HL-60 (cell line): ENCODE results near the gene PYGB.

Source experiments
- DNase-seq, 2 experiments: peaks; one replicate each; pipeline ENCODE4 v3.0.0-alpha.2; 2010 to 2020; ENCODE audit warnings: low read depth in 1 of 2, low spot score in 1 of 2
- H3K27ac ChIP-seq: fragments of 250-450 bp; sonication (Bioruptor Pico); replicated peaks from 2 replicates; pipeline ENCODE4 v1.5.1; 2020; ENCODE audit warnings: mild to moderate bottlenecking, moderate library complexity
- H3K27me3 ChIP-seq: fragments of 250-450 bp; sonication (Bioruptor Pico); 2 replicates; pipeline ENCODE4 v1.5.1; 2021; ENCODE audit warnings: mild to moderate bottlenecking, moderate library complexity; ENCODE audit not compliant: insufficient read depth, poor library complexity, severe bottlenecking
- H3K4me3 ChIP-seq: replicated peaks from 2 replicates; pipeline ENCODE4 v1.5.1; 2011; ENCODE audit warnings: mild to moderate bottlenecking, control low read depth, low read length; ENCODE audit not compliant: insufficient read depth
- GABPA ChIP-seq: IDR thresholded peaks from 2 replicates; pipeline ENCODE4 v1.6.1; 2012; ENCODE audit warnings: low read depth
- POLR2AphosphoS5 ChIP-seq: IDR thresholded peaks from 2 replicates; pipeline ENCODE4 v1.6.1; 2012; ENCODE audit warnings: low read depth
- SPI1 ChIP-seq: IDR thresholded peaks from 2 replicates; pipeline ENCODE4 v1.6.1; 2012; ENCODE audit warnings: low read depth, mild to moderate bottlenecking, borderline replicate concordance
- TF ChIP-seq, protein P1 (sequence below): IDR thresholded peaks from one replicate; pipeline ENCODE4 v1.5.1; 2011; ENCODE audit warnings: low read length, control low read depth, inconsistent platforms; ENCODE audit not compliant: insufficient read depth
- TF ChIP-seq, protein P2 (sequence below): IDR thresholded peaks from 2 replicates; pipeline ENCODE4 v1.6.1; 2012; ENCODE audit warnings: low read depth; ENCODE audit not compliant: insufficient replicate concordance

Gene PYGB

DNA sequence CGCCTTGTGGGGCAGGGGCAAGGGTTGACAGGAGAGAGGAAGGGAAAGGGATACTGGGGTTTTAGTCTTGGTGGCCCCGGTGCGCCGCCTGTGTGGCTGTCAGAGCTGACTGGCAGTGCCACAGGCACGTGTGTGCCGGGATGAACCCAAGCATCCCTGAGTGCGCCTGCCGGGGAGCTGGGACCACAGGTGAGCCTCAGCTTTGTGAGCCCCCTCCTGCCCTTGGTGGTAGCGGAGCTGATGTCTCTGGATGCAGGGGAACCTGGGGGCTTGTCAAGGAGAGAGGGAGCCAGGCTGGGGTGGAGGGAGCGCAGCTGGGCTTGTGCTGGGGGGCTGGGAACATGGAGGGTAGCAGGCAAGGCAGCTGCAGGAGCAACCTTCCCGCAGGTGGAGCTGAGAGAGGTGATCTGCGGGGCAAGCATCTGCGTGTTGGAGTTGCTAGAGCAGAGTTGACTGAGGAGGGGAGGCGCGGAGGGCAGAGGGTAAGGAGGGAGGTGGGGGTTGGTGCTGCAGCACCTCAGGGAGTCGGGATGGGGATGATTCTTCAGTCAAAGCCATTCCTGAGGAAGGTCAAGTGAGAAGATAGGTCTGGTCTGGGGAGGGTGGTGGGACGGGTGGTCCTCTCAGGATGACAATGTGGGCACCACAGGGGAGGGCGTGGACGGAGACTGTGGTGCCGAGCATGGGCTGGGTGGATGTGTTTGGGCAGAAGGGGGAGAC, 28.1 kb downstream of the PYGB start:
- no peak for TF ChIP-seq POLR2AphosphoS5
- TF ChIP-seq, protein P1, sequence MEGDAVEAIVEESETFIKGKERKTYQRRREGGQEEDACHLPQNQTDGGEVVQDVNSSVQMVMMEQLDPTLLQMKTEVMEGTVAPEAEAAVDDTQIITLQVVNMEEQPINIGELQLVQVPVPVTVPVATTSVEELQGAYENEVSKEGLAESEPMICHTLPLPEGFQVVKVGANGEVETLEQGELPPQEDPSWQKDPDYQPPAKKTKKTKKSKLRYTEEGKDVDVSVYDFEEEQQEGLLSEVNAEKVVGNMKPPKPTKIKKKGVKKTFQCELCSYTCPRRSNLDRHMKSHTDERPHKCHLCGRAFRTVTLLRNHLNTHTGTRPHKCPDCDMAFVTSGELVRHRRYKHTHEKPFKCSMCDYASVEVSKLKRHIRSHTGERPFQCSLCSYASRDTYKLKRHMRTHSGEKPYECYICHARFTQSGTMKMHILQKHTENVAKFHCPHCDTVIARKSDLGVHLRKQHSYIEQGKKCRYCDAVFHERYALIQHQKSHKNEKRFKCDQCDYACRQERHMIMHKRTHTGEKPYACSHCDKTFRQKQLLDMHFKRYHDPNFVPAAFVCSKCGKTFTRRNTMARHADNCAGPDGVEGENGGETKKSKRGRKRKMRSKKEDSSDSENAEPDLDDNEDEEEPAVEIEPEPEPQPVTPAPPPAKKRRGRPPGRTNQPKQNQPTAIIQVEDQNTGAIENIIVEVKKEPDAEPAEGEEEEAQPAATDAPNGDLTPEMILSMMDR, result no peak
- no peak for TF ChIP-seq SPI1
- TF ChIP-seq, protein P2, sequence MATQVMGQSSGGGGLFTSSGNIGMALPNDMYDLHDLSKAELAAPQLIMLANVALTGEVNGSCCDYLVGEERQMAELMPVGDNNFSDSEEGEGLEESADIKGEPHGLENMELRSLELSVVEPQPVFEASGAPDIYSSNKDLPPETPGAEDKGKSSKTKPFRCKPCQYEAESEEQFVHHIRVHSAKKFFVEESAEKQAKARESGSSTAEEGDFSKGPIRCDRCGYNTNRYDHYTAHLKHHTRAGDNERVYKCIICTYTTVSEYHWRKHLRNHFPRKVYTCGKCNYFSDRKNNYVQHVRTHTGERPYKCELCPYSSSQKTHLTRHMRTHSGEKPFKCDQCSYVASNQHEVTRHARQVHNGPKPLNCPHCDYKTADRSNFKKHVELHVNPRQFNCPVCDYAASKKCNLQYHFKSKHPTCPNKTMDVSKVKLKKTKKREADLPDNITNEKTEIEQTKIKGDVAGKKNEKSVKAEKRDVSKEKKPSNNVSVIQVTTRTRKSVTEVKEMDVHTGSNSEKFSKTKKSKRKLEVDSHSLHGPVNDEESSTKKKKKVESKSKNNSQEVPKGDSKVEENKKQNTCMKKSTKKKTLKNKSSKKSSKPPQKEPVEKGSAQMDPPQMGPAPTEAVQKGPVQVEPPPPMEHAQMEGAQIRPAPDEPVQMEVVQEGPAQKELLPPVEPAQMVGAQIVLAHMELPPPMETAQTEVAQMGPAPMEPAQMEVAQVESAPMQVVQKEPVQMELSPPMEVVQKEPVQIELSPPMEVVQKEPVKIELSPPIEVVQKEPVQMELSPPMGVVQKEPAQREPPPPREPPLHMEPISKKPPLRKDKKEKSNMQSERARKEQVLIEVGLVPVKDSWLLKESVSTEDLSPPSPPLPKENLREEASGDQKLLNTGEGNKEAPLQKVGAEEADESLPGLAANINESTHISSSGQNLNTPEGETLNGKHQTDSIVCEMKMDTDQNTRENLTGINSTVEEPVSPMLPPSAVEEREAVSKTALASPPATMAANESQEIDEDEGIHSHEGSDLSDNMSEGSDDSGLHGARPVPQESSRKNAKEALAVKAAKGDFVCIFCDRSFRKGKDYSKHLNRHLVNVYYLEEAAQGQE, result no peak
- TF ChIP-seq GABPA, result no peak
- Histone ChIP-seq H3K27me3 (no peaks in the 10 kb centered on the region), H3K4me3 (no peak overlapping the region), H3K27ac (no peak overlapping the region)
- DNase-seq, result no peak

DNA sequence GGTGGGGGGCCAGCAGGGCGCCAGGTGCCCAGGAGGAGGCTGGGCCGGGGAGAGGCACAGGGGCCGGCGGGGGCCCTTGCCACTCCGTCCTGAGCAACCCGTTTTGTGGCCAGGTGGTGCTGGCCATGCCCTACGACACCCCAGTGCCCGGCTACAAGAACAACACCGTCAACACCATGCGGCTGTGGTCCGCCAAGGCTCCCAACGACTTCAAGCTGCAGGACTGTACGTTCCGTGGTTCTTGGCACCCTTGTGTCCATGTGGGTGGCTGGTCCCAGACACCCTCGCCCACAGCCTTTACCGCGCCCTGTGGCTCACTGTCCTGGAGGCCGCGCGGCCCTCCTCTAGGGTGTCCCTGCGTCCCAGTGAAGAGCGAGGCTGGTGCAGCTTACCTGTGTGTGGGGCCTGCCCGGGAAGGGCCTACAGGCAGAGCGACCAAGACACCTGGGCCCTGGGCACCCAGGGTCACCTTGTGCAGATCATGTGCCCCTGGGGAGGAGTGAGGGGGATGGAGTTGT, 28.7 kb downstream of the PYGB start:
- Histone ChIP-seq H3K4me3 (no peak overlapping the region), H3K27me3 (no peaks in the 10 kb centered on the region), H3K27ac (no peak overlapping the region)
- TF ChIP-seq GABPA (no peak), SPI1 (no peak), POLR2AphosphoS5 (no peak)
- TF ChIP-seq, protein P1, result no peak
- TF ChIP-seq, protein P2, result no peak
- no peak for DNase-seq

DNA sequence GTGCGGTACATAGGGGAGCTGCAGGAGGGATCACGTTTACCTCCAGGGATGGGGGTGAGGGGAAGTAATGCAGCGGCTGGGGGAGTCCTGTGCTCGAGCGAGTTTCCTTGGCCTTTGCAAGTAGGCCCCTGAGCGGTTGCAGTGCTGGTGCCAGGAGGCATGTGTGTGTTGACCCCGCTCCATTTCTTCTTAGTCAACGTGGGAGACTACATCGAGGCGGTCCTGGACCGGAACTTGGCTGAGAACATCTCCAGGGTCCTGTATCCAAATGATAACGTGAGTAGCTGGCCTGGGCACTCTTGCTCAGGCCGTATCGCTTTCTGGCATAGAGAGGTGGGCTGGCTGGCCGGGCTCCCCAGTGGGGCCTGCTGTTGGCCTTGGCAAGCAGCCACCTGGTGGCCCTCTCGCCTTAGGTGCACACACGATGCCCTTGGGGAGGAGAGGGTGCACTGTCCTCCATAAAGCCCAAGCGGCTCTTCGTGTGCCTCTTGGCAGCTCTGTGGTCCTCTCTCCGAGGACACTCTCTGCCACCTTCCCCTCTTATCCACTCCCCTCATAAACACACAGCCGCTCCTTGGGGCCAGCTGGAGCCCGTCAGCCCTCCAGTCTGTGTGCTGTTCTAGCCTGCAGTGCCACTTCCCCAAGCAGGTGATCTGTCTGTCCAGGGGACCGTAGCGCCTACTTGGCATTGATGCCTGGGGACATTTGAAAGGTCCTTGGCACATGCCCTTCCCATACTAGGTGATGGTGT, 29.3 kb downstream of the PYGB start:
- DNase-seq, result no peak
- no peaks in the 10 kb centered on the region for H3K27me3 ChIP-seq
- no peak overlapping the region for H3K4me3 ChIP-seq
- no peak overlapping the region for H3K27ac ChIP-seq
- no peak for TF ChIP-seq GABPA
- TF ChIP-seq POLR2AphosphoS5, result no peak
- TF ChIP-seq, protein P2, result no peak
- TF ChIP-seq, protein P1, result no peak
- no peak for TF ChIP-seq SPI1
